Tibial artery (tissue), 4 donors: ENCODE measurements around the gene OSBPL7.
"Not testable (repeated sequence)": the region's sequence is repeated elsewhere in the genome, so short reads cannot be mapped to it uniquely, and the experiment has no call there.

ENCODE experiments used
- DNase-seq, 2 donors: peaks; one replicate each; pipeline ENCODE4 v3.0.0-alpha.2; 2019
- H3K27ac ChIP-seq, 2 donors: fragments of 200-600 bp; sonication (generic) in 1 of 2; 1 replicate in 1 of 2; 2 replicates in 1 of 2; pipeline ENCODE4 v1.5.1; 2018 to 2019; ENCODE audit warnings: mild to moderate bottlenecking in 1 of 2
- H3K27me3 ChIP-seq, 2 donors: fragments of 200-600 bp; sonication (generic) in 1 of 2; one replicate each; pipeline versions ENCODE4 v1.5.1 to v1.6.0; 2016 to 2019
- H3K36me3 ChIP-seq, 3 donors: fragments of 200-600 bp; sonication (generic) in 2 of 3; one replicate each; pipeline ENCODE4 v1.5.1; 2016 to 2019; ENCODE audit warnings: mild to moderate bottlenecking in 2 of 3
- H3K4me1 ChIP-seq, 4 donors: fragments of 200-600 bp; sonication (generic) in 2 of 4; 1 replicate in 3 of 4; 2 replicates in 1 of 4; pipeline ENCODE4 v1.5.1; 2016 to 2019
- H3K4me3 ChIP-seq, 2 donors: fragments of 200-600 bp; sonication (generic) in 1 of 2; 1 replicate in 1 of 2; 2 replicates in 1 of 2; pipeline ENCODE4 v1.5.1; 2018 to 2019; ENCODE audit warnings: mild to moderate bottlenecking in 2 of 2
- H3K9me3 ChIP-seq, 3 donors: fragments of 200-600 bp; sonication (generic) in 1 of 3; one replicate each; pipeline ENCODE4 v1.5.1; 2016 to 2019
- intact Hi-C: fragments of 100-400 bp; cut with DNase I; formaldehyde crosslinking; loops from one replicate; pipeline ENCODE4 v1.15.0; 2023; ENCODE audit warnings: low total_unique reads
- TF ChIP-seq, protein P1 (sequence below), 2 experiments: fragments of 200-600 bp in 1 of 2; fragments of 450-650 bp in 1 of 2; IDR thresholded peaks; one replicate each; pipeline ENCODE4 v1.5.1; 2017 to 2019; ENCODE audit warnings: antibody characterized with exemption in 2 of 2, mild to moderate bottlenecking in 1 of 2, moderate library complexity in 1 of 2

The OSBPL7 gene

DNA sequence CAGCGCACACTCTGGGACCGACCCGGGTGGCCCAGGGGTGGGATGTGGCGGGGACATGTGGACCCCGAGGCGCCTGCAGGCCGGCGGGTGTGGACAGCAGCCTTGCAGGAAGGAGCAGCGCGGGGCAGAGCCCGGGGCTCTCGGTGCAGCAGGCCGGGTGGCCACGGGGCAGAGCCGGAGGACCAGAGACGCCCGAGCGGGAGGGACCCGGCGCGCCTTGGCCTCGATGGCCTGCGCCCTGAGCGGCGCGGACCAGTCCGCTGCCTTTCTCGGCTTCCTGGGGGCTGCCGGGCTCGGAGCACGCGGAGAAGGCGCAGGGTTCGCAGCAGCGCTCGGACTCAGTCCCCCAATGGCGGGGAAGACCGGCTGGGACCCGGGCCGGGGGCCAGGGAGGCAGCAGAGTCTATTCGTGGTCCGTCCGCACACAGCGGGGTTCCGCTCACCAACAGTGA is 43.4 kb downstream of the OSBPL7 start:
- intact Hi-C loops, result no loop called here
- no peak overlapping the region for H3K27ac ChIP-seq
- H3K4me3 ChIP-seq, result no peak overlapping the region
- no peak for DNase-seq
- H3K36me3 ChIP-seq, result no peaks in the 10 kb centered on the region
- H3K4me1 ChIP-seq, result peaks cover 0 to 4% (median 0%) of the 10 kb centered on the region in 4 donors
- TF ChIP-seq, protein P1, sequence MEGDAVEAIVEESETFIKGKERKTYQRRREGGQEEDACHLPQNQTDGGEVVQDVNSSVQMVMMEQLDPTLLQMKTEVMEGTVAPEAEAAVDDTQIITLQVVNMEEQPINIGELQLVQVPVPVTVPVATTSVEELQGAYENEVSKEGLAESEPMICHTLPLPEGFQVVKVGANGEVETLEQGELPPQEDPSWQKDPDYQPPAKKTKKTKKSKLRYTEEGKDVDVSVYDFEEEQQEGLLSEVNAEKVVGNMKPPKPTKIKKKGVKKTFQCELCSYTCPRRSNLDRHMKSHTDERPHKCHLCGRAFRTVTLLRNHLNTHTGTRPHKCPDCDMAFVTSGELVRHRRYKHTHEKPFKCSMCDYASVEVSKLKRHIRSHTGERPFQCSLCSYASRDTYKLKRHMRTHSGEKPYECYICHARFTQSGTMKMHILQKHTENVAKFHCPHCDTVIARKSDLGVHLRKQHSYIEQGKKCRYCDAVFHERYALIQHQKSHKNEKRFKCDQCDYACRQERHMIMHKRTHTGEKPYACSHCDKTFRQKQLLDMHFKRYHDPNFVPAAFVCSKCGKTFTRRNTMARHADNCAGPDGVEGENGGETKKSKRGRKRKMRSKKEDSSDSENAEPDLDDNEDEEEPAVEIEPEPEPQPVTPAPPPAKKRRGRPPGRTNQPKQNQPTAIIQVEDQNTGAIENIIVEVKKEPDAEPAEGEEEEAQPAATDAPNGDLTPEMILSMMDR (IDR thresholded peaks at IDR 0.05), result no peak
- H3K9me3 ChIP-seq, result no peaks in the 10 kb centered on the region
- H3K27me3 ChIP-seq, result peaks cover 0 to 57% of the 10 kb centered on the region in 2 donors

DNA sequence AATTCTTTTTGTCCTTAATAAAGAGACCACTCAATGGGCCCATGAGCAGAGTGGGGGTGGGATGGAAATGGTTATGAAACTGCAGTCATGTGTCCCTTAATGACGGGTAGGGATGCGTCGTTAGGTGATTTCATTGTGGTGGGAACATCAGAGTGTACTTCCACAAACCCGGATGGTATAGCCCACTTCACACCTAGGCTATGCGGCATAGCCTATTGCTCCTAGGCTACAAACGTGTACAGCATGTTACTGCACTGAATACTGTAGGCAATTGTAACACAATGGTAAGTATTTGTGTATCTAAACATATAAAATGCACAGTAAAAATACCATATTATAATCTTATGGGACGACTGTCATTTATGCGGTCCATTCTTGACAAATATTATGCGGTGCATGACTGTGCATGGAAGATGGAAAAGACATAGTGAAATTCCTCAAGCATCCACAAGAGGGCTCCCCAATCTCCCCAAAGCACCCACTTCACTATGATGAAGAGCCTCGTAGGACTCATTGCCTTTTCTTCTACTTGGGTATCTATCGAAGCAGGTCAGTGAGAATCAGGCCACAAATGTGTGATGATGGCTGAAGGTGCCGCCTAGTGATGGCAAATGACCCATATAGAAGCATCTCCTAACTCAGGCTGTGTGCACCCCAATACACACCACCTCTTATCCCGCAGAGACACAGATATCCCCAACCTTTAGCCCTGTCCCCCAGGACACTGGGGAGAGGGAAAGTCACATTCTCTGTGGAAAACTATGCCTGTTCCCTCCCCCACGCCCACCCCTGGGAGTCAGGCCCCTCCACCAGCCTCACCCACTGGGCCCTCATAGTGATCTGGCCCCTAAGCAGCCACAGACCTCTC is 45.0 kb downstream of the OSBPL7 start:
- Histone ChIP-seq H3K27ac (no peak overlapping the region), H3K9me3 (peaks cover 0 to 5% (median 4%) of the 10 kb centered on the region in 3 donors), H3K27me3 (peaks cover 0 to 62% of the 10 kb centered on the region in 2 donors), H3K4me1 (peaks cover 0 to 4% (median 0%) of the 10 kb centered on the region in 4 donors), H3K36me3 (no peaks in the 10 kb centered on the region), H3K4me3 (no peak overlapping the region)
- DNase-seq, result no peak
- intact Hi-C loops, result no loop called here
- TF ChIP-seq, protein P1 (IDR thresholded peaks at IDR 0.05), result peak; percentile 41 to 52

DNA sequence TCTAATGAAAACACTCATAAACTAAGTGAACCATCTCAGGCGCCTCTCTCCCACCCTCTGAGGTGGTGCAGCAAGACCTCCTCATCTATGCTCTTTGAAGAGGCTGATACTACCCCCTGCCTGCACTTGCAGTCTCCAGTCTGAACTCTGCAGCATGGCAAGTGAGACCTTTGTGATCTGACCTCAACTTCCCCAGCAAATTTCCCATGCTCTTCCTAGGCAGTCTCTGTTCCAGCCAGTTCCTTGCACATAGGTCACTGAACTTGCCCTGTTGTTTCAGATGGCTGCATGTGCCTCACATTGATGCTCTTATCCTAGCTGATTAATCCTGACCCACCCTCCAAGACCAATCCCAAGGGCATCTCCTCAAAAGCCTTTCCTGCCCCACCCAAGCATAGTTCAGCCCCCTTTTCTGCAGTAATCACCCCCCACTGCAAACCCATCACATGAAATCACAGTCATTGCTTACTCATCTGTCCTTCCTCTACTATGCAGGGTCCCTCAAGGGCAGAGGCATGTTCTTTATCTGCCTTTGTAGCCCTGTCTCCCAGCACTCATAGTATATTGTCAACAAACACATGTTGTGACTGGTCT is 46.5 kb downstream of the OSBPL7 start:
- Histone ChIP-seq H3K27me3 (peaks cover 0 to 51% of the 10 kb centered on the region in 2 donors), H3K36me3 (no peaks in the 10 kb centered on the region), H3K4me3 (no peak overlapping the region), H3K27ac (no peak overlapping the region), H3K4me1 (peaks cover 0 to 4% (median 0%) of the 10 kb centered on the region in 4 donors), H3K9me3 (peaks cover 0 to 8% (median 5%) of the 10 kb centered on the region in 3 donors)
- DNase-seq, result no peak
- intact Hi-C loops, result no loop called here
- TF ChIP-seq, protein P1 (IDR thresholded peaks at IDR 0.05), result no peak

DNA sequence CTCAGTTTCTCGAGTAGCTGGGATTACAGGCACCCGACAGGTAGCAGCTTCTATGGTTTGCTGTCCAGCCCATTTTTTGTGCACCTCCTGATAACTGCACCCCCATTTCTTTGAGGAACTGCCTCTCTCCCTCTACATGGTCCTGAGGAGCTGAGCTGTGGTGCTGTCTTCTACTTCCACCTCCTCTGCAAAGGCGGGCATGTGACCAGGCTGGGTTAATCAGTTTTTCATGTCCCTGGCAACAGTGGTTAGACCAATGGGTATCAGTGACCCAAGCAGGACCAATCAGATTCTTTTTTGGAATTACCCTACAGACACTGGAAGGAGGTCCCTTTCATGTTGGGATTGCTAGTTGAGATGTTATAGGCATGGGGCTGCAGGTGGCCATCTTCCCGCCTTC is 47.3 kb downstream of the OSBPL7 start:
- intact Hi-C loops, result no loop called here

DNA sequence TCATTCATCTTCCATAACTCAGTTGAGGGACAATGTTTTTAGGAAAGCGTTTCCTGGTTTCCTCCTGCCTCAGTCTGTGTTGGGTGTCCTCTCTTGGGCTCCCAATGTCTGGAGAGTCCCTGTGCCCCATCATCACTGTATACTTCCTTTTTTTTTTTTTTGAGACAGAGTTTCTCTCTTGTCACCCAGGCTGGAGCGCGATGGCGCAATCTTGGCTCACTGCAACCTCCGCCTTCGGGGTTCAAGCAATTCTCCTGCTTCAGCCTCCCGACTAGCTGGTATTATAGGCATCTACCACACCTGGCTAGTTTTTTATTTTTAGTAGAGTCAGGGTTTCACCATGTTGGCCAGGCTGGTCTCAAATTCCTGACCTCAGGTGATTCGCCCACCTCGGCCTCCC is 47.9 kb downstream of the OSBPL7 start:
- DNase-seq, H3K4me3 ChIP-seq, H3K36me3 ChIP-seq, H3K9me3 ChIP-seq, H3K27ac ChIP-seq, H3K4me1 ChIP-seq, intact Hi-C loops: not testable (repeated sequence)
- peaks cover 0 to 53% of the 10 kb centered on the region in 2 donors for H3K27me3 ChIP-seq

More for the DNA sequence above, 47.3 kb downstream of the OSBPL7 start:
- no peak for DNase-seq
- TF ChIP-seq, protein P1 (IDR thresholded peaks at IDR 0.05), result no peak
- peaks cover 0 to 4% (median 0%) of the 10 kb centered on the region in 4 donors for H3K4me1 ChIP-seq
- H3K9me3 ChIP-seq, result peaks cover 0 to 8% (median 5%) of the 10 kb centered on the region in 3 donors
- peaks cover 0 to 50% of the 10 kb centered on the region in 2 donors for H3K27me3 ChIP-seq
- no peak overlapping the region for H3K4me3 ChIP-seq
- no peaks in the 10 kb centered on the region for H3K36me3 ChIP-seq
- no peak overlapping the region for H3K27ac ChIP-seq
